Ishikawa (cell line): Measurements from ENCODE around the gene NPAT.

ENCODE experiments used
- CEBPB ChIP-seq: IDR thresholded peaks from 2 replicates; pipeline ENCODE4 v1.6.1; 2012
- CREB1 ChIP-seq: IDR thresholded peaks from 2 replicates; pipeline ENCODE4 v1.6.1; 2012; ENCODE audit warnings: low read depth
- EGR1 ChIP-seq: IDR thresholded peaks from 2 replicates; pipeline ENCODE4 v1.6.1; 2012
- EP300 ChIP-seq: IDR thresholded peaks from 2 replicates; pipeline ENCODE4 v1.6.1; 2012; ENCODE audit warnings: borderline replicate concordance
- FOXM1 ChIP-seq: IDR thresholded peaks from 2 replicates; pipeline ENCODE4 v1.6.1; 2012; ENCODE audit warnings: low read depth, borderline replicate concordance
- MAX ChIP-seq: IDR thresholded peaks from 2 replicates; pipeline ENCODE4 v1.6.1; 2012
- NFIC ChIP-seq: IDR thresholded peaks from 2 replicates; pipeline ENCODE4 v1.6.1; 2012
- RAD21 ChIP-seq: IDR thresholded peaks from 2 replicates; pipeline ENCODE4 v1.6.1; 2012; ENCODE audit warnings: low read depth
- REST ChIP-seq: IDR thresholded peaks from 2 replicates; pipeline ENCODE4 v1.6.1; 2012; ENCODE audit warnings: low read depth, mild to moderate bottlenecking
- TAF1 ChIP-seq: IDR thresholded peaks from 2 replicates; pipeline ENCODE4 v1.6.1; 2012; ENCODE audit warnings: low read depth, mild to moderate bottlenecking
- TCF12 ChIP-seq: IDR thresholded peaks from 2 replicates; pipeline ENCODE4 v1.6.1; 2012; ENCODE audit warnings: low read depth
- TEAD4 ChIP-seq: IDR thresholded peaks from 2 replicates; pipeline ENCODE4 v1.6.1; 2012
- YY1 ChIP-seq: IDR thresholded peaks from 2 replicates; pipeline ENCODE4 v1.6.1; 2012; ENCODE audit warnings: low read depth
- ZBTB7A ChIP-seq: IDR thresholded peaks from 2 replicates; pipeline ENCODE4 v1.6.1; 2012; ENCODE audit warnings: low read depth
- TF ChIP-seq, protein P1 (sequence below): IDR thresholded peaks from 2 replicates; pipeline ENCODE4 v1.6.1; 2012

Gene NPAT

GRCh38 chr11:108199446-108200321 is 22.8 kb downstream of the NPAT start:
- TF ChIP-seq EP300 (no peak), TAF1 (no peak), CREB1 (no peak), NFIC (no peak), RAD21 (no peak), YY1 (no peak), EGR1 (no peak), FOXM1 (no peak), TCF12 (no peak), CEBPB (no peak), REST (no peak), TEAD4 (no peak), MAX (no peak), ZBTB7A (no peak)
- TF ChIP-seq, protein P1, sequence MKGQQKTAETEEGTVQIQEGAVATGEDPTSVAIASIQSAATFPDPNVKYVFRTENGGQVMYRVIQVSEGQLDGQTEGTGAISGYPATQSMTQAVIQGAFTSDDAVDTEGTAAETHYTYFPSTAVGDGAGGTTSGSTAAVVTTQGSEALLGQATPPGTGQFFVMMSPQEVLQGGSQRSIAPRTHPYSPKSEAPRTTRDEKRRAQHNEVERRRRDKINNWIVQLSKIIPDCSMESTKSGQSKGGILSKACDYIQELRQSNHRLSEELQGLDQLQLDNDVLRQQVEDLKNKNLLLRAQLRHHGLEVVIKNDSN, result no peak

DNA sequence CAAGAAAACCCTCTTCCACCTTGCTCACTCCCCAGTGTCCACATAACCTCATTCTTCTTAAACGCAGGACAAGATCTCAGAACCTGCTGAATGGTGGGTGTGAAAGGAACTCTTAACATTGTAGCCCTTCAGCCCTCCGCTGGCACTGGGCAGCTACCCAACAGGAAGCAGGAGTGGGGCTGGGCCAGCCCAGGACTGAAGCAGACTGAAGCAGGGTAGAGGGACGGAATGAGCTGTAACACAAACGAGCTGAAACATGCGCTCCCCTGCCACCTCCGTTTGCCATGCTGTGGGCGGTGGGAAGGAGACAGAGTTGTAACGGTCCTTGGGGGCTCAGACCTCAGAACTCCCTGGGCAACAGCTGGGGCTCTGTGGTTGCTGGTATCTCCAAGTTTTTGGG is 23.6 kb downstream of the NPAT start:
- no peak for TF ChIP-seq FOXM1
- TF ChIP-seq YY1, result no peak
- TF ChIP-seq TEAD4, result no peak
- no peak for TF ChIP-seq TAF1
- TF ChIP-seq EGR1, result no peak
- no peak for TF ChIP-seq CEBPB
- TF ChIP-seq TCF12, result no peak
- TF ChIP-seq CREB1, result no peak
- TF ChIP-seq ZBTB7A, result no peak
- no peak for TF ChIP-seq EP300
- TF ChIP-seq REST, result no peak
- no peak for TF ChIP-seq MAX
- TF ChIP-seq RAD21, result no peak
- TF ChIP-seq NFIC, result no peak

DNA sequence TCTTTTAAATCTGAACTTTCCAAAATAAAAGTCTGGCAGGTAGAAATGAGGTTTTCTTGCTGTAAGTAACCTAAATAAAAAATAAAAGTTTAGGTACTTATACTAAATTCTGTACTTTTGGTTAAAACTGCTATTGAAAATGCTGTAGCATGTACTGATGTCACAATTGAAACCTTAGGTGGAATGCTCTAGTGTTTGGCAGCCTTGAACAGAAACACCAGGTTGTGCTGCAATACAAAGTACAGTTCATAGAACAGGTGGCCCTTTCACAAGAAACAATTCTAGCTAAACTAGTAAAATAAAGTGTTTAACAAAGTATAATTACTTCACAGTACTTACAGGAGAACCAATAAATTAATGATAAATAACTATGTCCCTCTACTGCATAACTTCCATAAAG is 25.1 kb downstream of the NPAT start:
- TF ChIP-seq REST, result no peak
- TF ChIP-seq MAX, result no peak
- TF ChIP-seq CEBPB, result no peak
- no peak for TF ChIP-seq EGR1
- TF ChIP-seq YY1, result no peak
- TF ChIP-seq TAF1, result no peak
- TF ChIP-seq NFIC, result no peak
- TF ChIP-seq TEAD4, result no peak
- TF ChIP-seq RAD21, result no peak
- no peak for TF ChIP-seq TCF12
- TF ChIP-seq, protein P1, result no peak
- no peak for TF ChIP-seq FOXM1
- TF ChIP-seq ZBTB7A, result no peak
- TF ChIP-seq EP300, result no peak
- TF ChIP-seq CREB1, result no peak

DNA sequence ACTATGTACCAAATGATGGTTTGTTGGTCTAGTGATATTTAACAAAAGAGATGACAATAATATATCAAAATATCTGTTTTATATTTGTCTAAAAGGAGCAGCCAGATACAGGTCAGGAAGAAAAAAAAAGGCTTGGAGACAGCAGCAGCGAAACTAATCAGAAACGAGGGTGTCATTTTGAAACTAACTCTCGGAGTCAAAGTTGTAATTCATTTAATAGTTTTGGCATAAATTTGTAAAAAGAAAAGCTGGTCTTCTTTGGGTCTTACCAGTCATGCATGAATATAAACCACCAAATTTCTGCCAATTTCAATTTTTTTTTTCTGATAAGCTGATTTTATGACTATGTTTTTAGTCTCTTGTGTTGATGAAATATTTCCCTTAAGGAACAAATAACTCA is 25.5 kb downstream of the NPAT start:
- TF ChIP-seq TEAD4, result no peak
- TF ChIP-seq EP300, result no peak
- no peak for TF ChIP-seq TAF1
- TF ChIP-seq EGR1, result no peak
- no peak for TF ChIP-seq NFIC
- TF ChIP-seq REST, result no peak
- TF ChIP-seq, protein P1, result no peak
- no peak for TF ChIP-seq CEBPB
- no peak for TF ChIP-seq FOXM1
- no peak for TF ChIP-seq RAD21
- no peak for TF ChIP-seq TCF12
- no peak for TF ChIP-seq ZBTB7A
- no peak for TF ChIP-seq CREB1
- no peak for TF ChIP-seq YY1
- TF ChIP-seq MAX, result no peak
